Fibroblast of skin of scalp (primary cell): ENCODE data around the gene ZNF775.
A peak's percentile ranks its signal among the peaks of the same experiment; 100 is the strongest.

ENCODE experiments used
- DNase-seq: peaks from one replicate; pipeline ENCODE4 v3.0.0-alpha.2; 2013

Gene ZNF775

GRCh38 chr7:150369748-150370501 lies 9.2 kb upstream of the ZNF775 start:
- DNase-seq: no peak

- peak; percentile 74 for DNase-seq
These were observed 8.5 kb upstream of the ZNF775 start for GRCh38 chr7:150370612-150371071.

- no peak for DNase-seq
These were observed 7.8 kb upstream of the ZNF775 start for GRCh38 chr7:150371131-150371995.

- DNase-seq: no peak
These were observed 7.2 kb upstream of the ZNF775 start for GRCh38 chr7:150371996-150372270.

GRCh38 chr7:150372271-150373048 lies 6.7 kb upstream of the ZNF775 start:
- DNase-seq: no peak

GRCh38 chr7:150373049-150373801 lies 5.9 kb upstream of the ZNF775 start:
- no peak for DNase-seq

GRCh38 chr7:150374026-150374425 lies 5.1 kb upstream of the ZNF775 start:
- DNase-seq: no peak

- no peak for DNase-seq
These were observed 4.7 kb upstream of the ZNF775 start for GRCh38 chr7:150374472-150374871.

- DNase-seq: no peak
These were observed 3.2 kb upstream of the ZNF775 start for GRCh38 chr7:150375662-150376521.

GRCh38 chr7:150376560-150376959 lies 2.6 kb upstream of the ZNF775 start:
- DNase-seq: no peak

GRCh38 chr7:150377196-150377595 lies 1.9 kb upstream of the ZNF775 start:
- no peak for DNase-seq

- no peak for DNase-seq
These were observed 1.5 kb upstream of the ZNF775 start for GRCh38 chr7:150377635-150378034.

- peak; percentile 74 for DNase-seq
These were observed 846 bp upstream of the ZNF775 start for GRCh38 chr7:150378115-150378852.

- DNase-seq: no peak
These were observed 580 bp downstream of the ZNF775 start for GRCh38 chr7:150379441-150380379.

GRCh38 chr7:150380463-150380862 lies 1.3 kb downstream of the ZNF775 start:
- no peak for DNase-seq

- no peak for DNase-seq
These were observed 2.0 kb downstream of the ZNF775 start for GRCh38 chr7:150381096-150381495.

GRCh38 chr7:150381785-150382122 lies 2.6 kb downstream of the ZNF775 start:
- no peak for DNase-seq

GRCh38 chr7:150382123-150382843 lies 3.2 kb downstream of the ZNF775 start:
- DNase-seq: no peak

GRCh38 chr7:150382844-150383225 lies 3.7 kb downstream of the ZNF775 start:
- DNase-seq: no peak
